Stimulated activated CD4-positive, alpha-beta T cell treated with anti-CD3 and anti-CD28 coated beads, Interleukin-12 subunit alpha, Interleukin-12 subunit beta, amount 100 ng/mL, for 4 hours (primary cell): ENCODE results near the gene RSPH10B2.
"Not testable (repeated sequence)": the region's sequence is repeated elsewhere in the genome, so short reads cannot be mapped to it uniquely, and the experiment has no call there.

Source experiments
- DNase-seq: peaks from one replicate; pipeline ENCODE4 v3.0.0-alpha.2; 2020

Gene RSPH10B2

GRCh38 chr7:6843654-6844053, 89.8 kb downstream of the RSPH10B2 start:
- not testable (repeated sequence) for DNase-seq

- DNase-seq: not testable (repeated sequence)
These were observed 92.1 kb downstream of the RSPH10B2 start for GRCh38 chr7:6845971-6846449.

GRCh38 chr7:6847751-6848150, 93.8 kb downstream of the RSPH10B2 start:
- DNase-seq: not testable (repeated sequence)
